Stimulated activated CD4-positive, alpha-beta T cell treated with anti-CD3 and anti-CD28 coated beads, Interleukin-4, amount 100 ng/mL, for 48 hours (primary cell): Measurements from ENCODE around the gene IGSF21.

Source experiments
- DNase-seq, 2 donors: peaks; one replicate each; pipeline ENCODE4 v3.0.0-alpha.2; 2020; ENCODE audit warnings: low read depth in 2 of 2

The IGSF21 gene

GRCh38 chr1:18119289-18119688 lies 11.7 kb downstream of the IGSF21 start:
- DNase-seq = no peak

- DNase-seq = no peak
Measured at GRCh38 chr1:18119771-18120377, 12.3 kb downstream of the IGSF21 start.

- no peak for DNase-seq
Measured at GRCh38 chr1:18120638-18121037, 13.0 kb downstream of the IGSF21 start.

GRCh38 chr1:18121072-18121820 lies 13.6 kb downstream of the IGSF21 start:
- DNase-seq = no peak

- no peak for DNase-seq
Measured at GRCh38 chr1:18123467-18123992, 15.9 kb downstream of the IGSF21 start.

GRCh38 chr1:18124977-18125376 lies 17.4 kb downstream of the IGSF21 start:
- no peak for DNase-seq

- no peak for DNase-seq
Measured at GRCh38 chr1:18126616-18127015, 19.0 kb downstream of the IGSF21 start.

- no peak for DNase-seq
Measured at GRCh38 chr1:18128298-18128697, 20.7 kb downstream of the IGSF21 start.

- DNase-seq = no peak
Measured at GRCh38 chr1:18130356-18130755, 22.8 kb downstream of the IGSF21 start.

GRCh38 chr1:18132022-18132710 lies 24.6 kb downstream of the IGSF21 start:
- DNase-seq = no peak

GRCh38 chr1:18132711-18133541 lies 25.3 kb downstream of the IGSF21 start:
- no peak for DNase-seq

GRCh38 chr1:18134324-18135046 lies 26.9 kb downstream of the IGSF21 start:
- DNase-seq = no peak

GRCh38 chr1:18137759-18138345 lies 30.3 kb downstream of the IGSF21 start:
- DNase-seq = no peak

- no peak for DNase-seq
Measured at GRCh38 chr1:18139198-18139981, 31.8 kb downstream of the IGSF21 start.

- DNase-seq = no peak
Measured at GRCh38 chr1:18140411-18140810, 32.8 kb downstream of the IGSF21 start.

GRCh38 chr1:18141661-18142060 lies 34.1 kb downstream of the IGSF21 start:
- no peak for DNase-seq

- no peak for DNase-seq
Measured at GRCh38 chr1:18142471-18142870, 34.9 kb downstream of the IGSF21 start.

GRCh38 chr1:18142969-18143368 lies 35.4 kb downstream of the IGSF21 start:
- no peak for DNase-seq

- no peak for DNase-seq
Measured at GRCh38 chr1:18144062-18144461, 36.5 kb downstream of the IGSF21 start.
